Neural cell (in vitro differentiated cells): ENCODE measurements around the gene ZDHHC14. TPM values are rescaled to one million over a fixed set of nuclear protein-coding genes. Genes with fewer than 3 reads are reported as not detected.

Source experiments
- H2AFZ ChIP-seq: fragments of 200-600, 300-800 bp; sonication (generic), shearing (Covaris generic); 2 replicates; pipeline ENCODE4 v1.6.0; 2014; ENCODE audit warnings: low read depth, mild to moderate bottlenecking, antibody characterized with exemption, low read length, moderate library complexity
- H3F3A ChIP-seq: fragments of 200-600 bp; shearing (Covaris generic); 2 replicates; pipeline ENCODE4 v1.6.1; 2016; ENCODE audit warnings: mild to moderate bottlenecking, moderate library complexity, mixed read lengths, antibody characterized with exemption, low read length; ENCODE audit not compliant: insufficient read depth, poor library complexity, severe bottlenecking
- H3K27ac ChIP-seq: fragments of 200-600, 300-800 bp; sonication (generic), shearing (Covaris generic); 2 replicates; pipeline ENCODE4 v1.5.1; 2014; ENCODE audit warnings: mild to moderate bottlenecking, low read length, moderate library complexity
- H3K27me3 ChIP-seq: fragments of 300-800, 200-600 bp; sonication (generic), shearing (Covaris generic); 2 replicates; pipeline ENCODE4 v1.6.0; 2014; ENCODE audit warnings: mild to moderate bottlenecking, low read depth, low read length, moderate library complexity; ENCODE audit not compliant: insufficient read depth
- H3K36me3 ChIP-seq: fragments of 300-800, 200-600 bp; sonication (generic), shearing (Covaris generic); 2 replicates; pipeline ENCODE4 v1.5.1; 2014; ENCODE audit warnings: mild to moderate bottlenecking, antibody characterized with exemption, low read length, moderate library complexity; ENCODE audit not compliant: insufficient read depth
- H3K4me2 ChIP-seq: fragments of 300-800, 200-600 bp; sonication (generic), shearing (Covaris generic); 2 replicates; pipeline ENCODE4 v1.6.0; 2014; ENCODE audit warnings: mild to moderate bottlenecking, low read length
- H3K4me3 ChIP-seq: fragments of 300-800, 200-600 bp; sonication (generic), shearing (Covaris generic); 2 replicates; pipeline ENCODE4 v1.5.1; 2014; ENCODE audit warnings: mild to moderate bottlenecking, low read length, moderate library complexity
- H3K79me2 ChIP-seq: fragments of 200-600 bp; shearing (Covaris generic); replicated peaks from 2 replicates; pipeline ENCODE4 v1.6.0; 2014; ENCODE audit warnings: mild to moderate bottlenecking, low read length, moderate library complexity; ENCODE audit not compliant: insufficient read depth
- H3K9ac ChIP-seq: fragments of 300-800, 200-600 bp; sonication (generic), shearing (Covaris generic); 2 replicates; pipeline ENCODE4 v1.6.1; 2016; ENCODE audit warnings: mild to moderate bottlenecking, low read length, mixed read lengths
- H3K9me2 ChIP-seq: fragments of 200-600 bp; shearing (Covaris generic); 2 replicates; pipeline ENCODE4 v1.6.1; 2016; ENCODE audit warnings: mild to moderate bottlenecking, low read length, mixed read lengths; ENCODE audit not compliant: insufficient read depth
- H3K9me3 ChIP-seq: fragments of 200-600, 300-800 bp; sonication (generic), shearing (Covaris generic); 2 replicates; pipeline ENCODE4 v1.6.1; 2016; ENCODE audit warnings: mild to moderate bottlenecking, mixed run types, low read length, moderate library complexity, mixed read lengths
- H4K20me1 ChIP-seq: fragments of 200-600 bp; shearing (Covaris generic); 2 replicates; pipeline ENCODE4 v1.6.1; 2016; ENCODE audit warnings: mild to moderate bottlenecking, mixed run types; ENCODE audit not compliant: insufficient read depth
- CTCF ChIP-seq: fragments of 450-650 bp; IDR thresholded peaks from 2 replicates; pipeline ENCODE4 v1.5.1; 2014; ENCODE audit warnings: antibody characterized with exemption, mild to moderate bottlenecking, moderate library complexity; ENCODE audit not compliant: poor library complexity, severe bottlenecking
- EP300 ChIP-seq: fragments of 450-650 bp; conservative IDR thresholded peaks from 2 replicates; pipeline ENCODE4 v1.6.1; 2014; ENCODE audit warnings: antibody characterized with exemption, mild to moderate bottlenecking, moderate library complexity; ENCODE audit not compliant: poor library complexity, severe bottlenecking
- EZH2 ChIP-seq: fragments of 200-600, 300-800 bp; shearing (Covaris generic), sonication (generic); IDR thresholded peaks from 2 replicates; pipeline ENCODE4 v1.6.1; 2014; ENCODE audit warnings: antibody characterized with exemption, low read length, borderline replicate concordance, mild to moderate bottlenecking; ENCODE audit not compliant: insufficient read depth, poor library complexity, severe bottlenecking
- MXI1 ChIP-seq: fragments of 450-650 bp; conservative IDR thresholded peaks from 2 replicates; pipeline ENCODE4 v1.6.1; 2014; ENCODE audit warnings: antibody characterized with exemption, mild to moderate bottlenecking; ENCODE audit not compliant: poor library complexity, severe bottlenecking
- POLR2AphosphoS5 ChIP-seq: IDR thresholded peaks from 2 replicates; pipeline ENCODE4 v1.6.1; 2012
- RAD21 ChIP-seq: fragments of 450-650 bp; conservative IDR thresholded peaks from 2 replicates; pipeline ENCODE4 v1.6.1; 2014; ENCODE audit warnings: antibody characterized with exemption, mild to moderate bottlenecking, moderate library complexity
- REST ChIP-seq: IDR thresholded peaks from 2 replicates; pipeline ENCODE4 v1.6.1; 2012; ENCODE audit warnings: borderline replicate concordance
- SMC3 ChIP-seq: fragments of 450-650 bp; conservative IDR thresholded peaks from 2 replicates; pipeline ENCODE4 v1.6.1; 2014; ENCODE audit warnings: antibody characterized with exemption, mild to moderate bottlenecking, moderate library complexity; ENCODE audit not compliant: poor library complexity
- TAF1 ChIP-seq: IDR thresholded peaks from 2 replicates; pipeline ENCODE4 v1.6.1; 2012; ENCODE audit warnings: low read depth
- polyA plus RNA-seq: library from polyadenylated mRNA; depleted of rRNA; stranded (reverse); fragments of >200 nt; gene quantifications from 2 replicates; pipeline ENCODE4 v1.2.3, GENCODE V29; 2014

Gene ZDHHC14
- polyA plus RNA-seq, 1 donor from 2014 or later, result 4.1 TPM

GRCh38 chr6:157645201-157645795, 264.3 kb downstream of the ZDHHC14 start:
- no peaks in the 10 kb centered on the region for H3K9me3 ChIP-seq
- no peaks in the 10 kb centered on the region for H3K79me2 ChIP-seq
- H3K27ac ChIP-seq, result no peak overlapping the region
- H3K9me2 ChIP-seq, result no peaks in the 10 kb centered on the region
- H3K36me3 ChIP-seq, result no peaks in the 10 kb centered on the region
- no peaks in the 10 kb centered on the region for H3K27me3 ChIP-seq
- no peak overlapping the region for H2AFZ ChIP-seq
- H3F3A ChIP-seq, result no peaks in the 10 kb centered on the region
- H3K4me2 ChIP-seq, result no peak overlapping the region
- H3K4me3 ChIP-seq, result no peak overlapping the region
- no peaks in the 10 kb centered on the region for H4K20me1 ChIP-seq
- no peak for TF ChIP-seq MXI1
- TF ChIP-seq CTCF, result no peak
- no peak for TF ChIP-seq POLR2AphosphoS5
- TF ChIP-seq EZH2, result no peak
- TF ChIP-seq EP300, result no peak
- no peak for TF ChIP-seq REST
- no peak overlapping the region for H3K9ac ChIP-seq

GRCh38 chr6:157646012-157646411, 265.0 kb downstream of the ZDHHC14 start:
- Histone ChIP-seq H3K36me3 (no peaks in the 10 kb centered on the region), H3K4me3 (no peak overlapping the region), H4K20me1 (no peaks in the 10 kb centered on the region), H2AFZ (no peak overlapping the region), H3K9me3 (no peaks in the 10 kb centered on the region), H3K27me3 (no peaks in the 10 kb centered on the region), H3K4me2 (no peak overlapping the region), H3K9me2 (no peaks in the 10 kb centered on the region), H3K79me2 (no peaks in the 10 kb centered on the region), H3K27ac (no peak overlapping the region), H3K9ac (no peak overlapping the region), H3F3A (no peaks in the 10 kb centered on the region)
- TF ChIP-seq REST (no peak), MXI1 (no peak), CTCF (no peak), RAD21 (no peak), SMC3 (no peak), TAF1 (no peak), POLR2AphosphoS5 (no peak), EP300 (no peak), EZH2 (no peak)
